Fibroblast of pulmonary artery (primary cell): ENCODE results near the gene AWAT2.
A peak's percentile ranks its signal among the peaks of the same experiment; 100 is the strongest.

ENCODE experiments used
- DNase-seq: peaks from one replicate; pipeline ENCODE4 v3.0.0-alpha.2; 2010; ENCODE audit warnings: low read depth
- H3K4me3 ChIP-seq: replicated peaks from 2 replicates; pipeline ENCODE4 v1.5.1; 2011; ENCODE audit warnings: low read depth, mild to moderate bottlenecking, control low read depth, low read length, moderate library complexity
- TF ChIP-seq, protein P1 (sequence below): IDR thresholded peaks from 2 replicates; pipeline ENCODE4 v1.5.1; 2011; ENCODE audit warnings: mild to moderate bottlenecking, control low read depth, low read length, inconsistent platforms; ENCODE audit errors: missing control alignments

AWAT2 gene

GRCh38 chrX:70033348-70034051, 16.2 kb downstream of the AWAT2 start:
- no peak overlapping the region for H3K4me3 ChIP-seq
- peak; percentile 45 for DNase-seq
- TF ChIP-seq, protein P1, sequence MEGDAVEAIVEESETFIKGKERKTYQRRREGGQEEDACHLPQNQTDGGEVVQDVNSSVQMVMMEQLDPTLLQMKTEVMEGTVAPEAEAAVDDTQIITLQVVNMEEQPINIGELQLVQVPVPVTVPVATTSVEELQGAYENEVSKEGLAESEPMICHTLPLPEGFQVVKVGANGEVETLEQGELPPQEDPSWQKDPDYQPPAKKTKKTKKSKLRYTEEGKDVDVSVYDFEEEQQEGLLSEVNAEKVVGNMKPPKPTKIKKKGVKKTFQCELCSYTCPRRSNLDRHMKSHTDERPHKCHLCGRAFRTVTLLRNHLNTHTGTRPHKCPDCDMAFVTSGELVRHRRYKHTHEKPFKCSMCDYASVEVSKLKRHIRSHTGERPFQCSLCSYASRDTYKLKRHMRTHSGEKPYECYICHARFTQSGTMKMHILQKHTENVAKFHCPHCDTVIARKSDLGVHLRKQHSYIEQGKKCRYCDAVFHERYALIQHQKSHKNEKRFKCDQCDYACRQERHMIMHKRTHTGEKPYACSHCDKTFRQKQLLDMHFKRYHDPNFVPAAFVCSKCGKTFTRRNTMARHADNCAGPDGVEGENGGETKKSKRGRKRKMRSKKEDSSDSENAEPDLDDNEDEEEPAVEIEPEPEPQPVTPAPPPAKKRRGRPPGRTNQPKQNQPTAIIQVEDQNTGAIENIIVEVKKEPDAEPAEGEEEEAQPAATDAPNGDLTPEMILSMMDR: peak; percentile 55

- peak; percentile 34 for DNase-seq
- TF ChIP-seq, protein P1: peak; percentile 18
- no peak overlapping the region for H3K4me3 ChIP-seq
These were observed 16.9 kb downstream of the AWAT2 start for GRCh38 chrX:70032792-70033191.

GRCh38 chrX:70030301-70030767, 19.4 kb downstream of the AWAT2 start:
- H3K4me3 ChIP-seq: no peak overlapping the region
- TF ChIP-seq, protein P1: peak; percentile 82
- DNase-seq: peak; percentile 78

DNA sequence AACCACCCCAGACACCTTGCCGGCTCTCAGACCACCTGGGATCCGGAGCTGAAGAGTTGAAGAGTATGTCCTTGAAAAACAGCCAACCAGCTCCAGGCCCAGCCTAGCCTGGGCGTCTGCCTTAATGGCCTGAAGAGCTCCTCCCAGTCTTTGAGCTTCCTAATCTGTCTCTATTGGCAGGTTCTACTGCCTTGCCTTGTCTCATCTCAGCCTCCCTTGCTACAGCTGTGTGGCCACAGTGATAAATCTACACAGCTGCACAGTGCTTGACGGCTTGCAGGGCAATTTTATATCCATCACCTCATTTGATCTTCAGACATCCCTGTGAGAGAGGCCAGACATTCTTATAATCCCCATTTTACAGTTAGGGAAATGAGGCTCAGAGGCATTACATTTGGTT, 19.9 kb downstream of the AWAT2 start:
- H3K4me3 ChIP-seq: no peak overlapping the region
- TF ChIP-seq, protein P1: no peak
- DNase-seq: no peak

GRCh38 chrX:70026851-70027200, 22.9 kb downstream of the AWAT2 start:
- no peak overlapping the region for H3K4me3 ChIP-seq
- TF ChIP-seq, protein P1: no peak
- peak; percentile 57 for DNase-seq

DNA sequence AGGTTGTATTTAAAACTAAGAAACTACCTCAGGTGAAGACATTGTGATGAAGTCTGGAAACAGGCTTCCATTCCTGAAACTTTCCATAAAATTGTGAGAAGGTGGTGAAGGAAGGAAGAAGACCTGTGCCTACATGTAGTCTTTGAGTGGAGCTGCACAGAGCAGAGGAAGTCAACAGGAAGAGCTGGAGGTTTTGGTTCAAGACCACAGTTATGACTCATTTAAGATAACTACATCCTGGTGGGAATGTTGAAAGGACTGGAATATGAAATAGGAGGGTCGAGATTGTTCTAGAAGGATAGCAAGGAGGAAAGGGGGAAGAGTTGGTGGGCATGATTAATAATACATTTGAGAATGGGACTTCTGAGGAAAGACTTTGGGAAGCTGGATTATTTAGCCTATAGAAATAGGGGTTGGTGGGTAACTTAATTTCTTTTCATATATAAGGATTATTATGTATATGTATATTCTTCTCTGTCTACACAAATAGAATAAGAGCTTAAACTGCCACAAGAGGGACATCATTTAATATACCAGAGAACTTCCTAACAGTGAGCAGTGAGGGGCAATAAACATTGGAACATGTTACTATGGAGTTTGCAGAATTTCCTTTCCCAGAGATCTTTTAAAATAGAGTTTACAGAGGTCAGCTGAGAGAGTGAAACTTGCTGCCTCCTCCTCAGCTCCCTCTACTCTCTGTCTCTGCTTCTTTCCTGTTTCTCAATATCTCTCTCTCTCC, 23.5 kb downstream of the AWAT2 start:
- TF ChIP-seq, protein P1: no peak
- peak; percentile 62 for DNase-seq

DNA sequence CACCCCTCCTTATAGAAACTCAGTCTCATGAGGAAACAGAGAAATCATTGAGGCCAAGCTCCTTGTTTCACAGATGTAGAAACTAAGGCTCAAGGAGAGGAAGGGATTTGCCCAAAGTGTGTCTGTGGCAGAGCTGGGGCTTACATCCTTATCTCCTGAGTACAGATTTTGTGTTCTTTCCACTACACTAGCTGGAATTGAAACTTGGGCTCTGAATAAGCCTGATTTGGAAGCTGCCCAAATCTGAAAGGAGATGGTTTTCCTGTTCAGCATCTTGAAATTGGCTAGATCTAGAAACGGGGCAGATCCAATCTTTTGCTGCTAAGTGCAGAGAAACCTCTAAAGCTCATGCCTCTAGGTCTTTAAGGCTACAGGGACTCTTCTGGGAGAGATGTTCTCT, 24.3 kb downstream of the AWAT2 start:
- TF ChIP-seq, protein P1: no peak
- no peak overlapping the region for H3K4me3 ChIP-seq
- peak; percentile 58 for DNase-seq

More for the DNA sequence above, 23.5 kb downstream of the AWAT2 start:
- no peak overlapping the region for H3K4me3 ChIP-seq
